ENCODE results near the gene DLL3.
A peak's percentile ranks its signal among the peaks of the same experiment; 100 is the strongest.

Gene DLL3

DNA sequence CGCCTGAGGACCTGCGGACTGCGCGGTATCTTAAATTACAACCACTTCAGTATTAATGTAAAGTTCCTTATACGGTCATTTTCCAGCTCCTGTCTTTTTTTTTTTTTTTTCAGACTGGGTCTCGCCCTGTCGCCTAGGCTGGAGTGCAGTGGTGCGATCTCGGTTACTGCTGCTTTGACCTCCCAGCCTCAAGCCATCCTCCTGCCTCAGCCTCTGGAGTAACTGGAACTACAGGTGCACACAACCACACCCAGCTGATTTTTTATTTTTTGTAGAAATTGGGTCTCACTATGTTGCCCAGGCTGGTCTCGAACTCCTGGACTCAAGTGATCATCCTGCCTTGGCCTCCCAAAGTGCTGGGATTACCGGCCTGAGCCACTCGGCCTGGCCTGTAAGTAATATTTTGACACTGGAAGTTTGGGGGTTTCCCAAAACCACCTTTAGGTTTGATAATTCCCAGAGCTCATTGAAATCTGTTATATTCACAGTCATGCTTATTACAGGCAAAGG, 34.3 kb downstream of the DLL3 start:
- Histone ChIP-seq H3K9ac (ENCODE audit: low read length) (peak overlapping the region; percentile 24), H3K36me3 (replicated peaks; ENCODE audit: low read depth, low read length) (peaks cover 6% of the 10 kb centered on the region), H4K20me1 (ENCODE audit: insufficient read depth, low read length) (peaks cover 1% of the 10 kb centered on the region; the same call in 1 of the 2 replicates), H3K4me3 (ENCODE audit: low read length) (peak overlapping the region; percentile 96), H3K4me1 (ENCODE audit: low read length) (peaks cover 11% of the 10 kb centered on the region), H3K27ac (ENCODE audit: low read length) (no peak overlapping the region), H2AFZ (ENCODE audit: low read depth, low read length) (peak overlapping the region; percentile 68; the same call in 1 of the 2 replicates), H3K9me3 (ENCODE audit: insufficient read depth, low read length) (no peaks in the 10 kb centered on the region), H3K79me2 (ENCODE audit: low read length) (peaks cover 34% of the 10 kb centered on the region), H3K27me3 (ENCODE audit: low read depth, low read length) (no peaks in the 10 kb centered on the region), H3K4me2 (ENCODE audit: low read length) (peak overlapping the region; percentile 68)
- TF ChIP-seq, protein P1, sequence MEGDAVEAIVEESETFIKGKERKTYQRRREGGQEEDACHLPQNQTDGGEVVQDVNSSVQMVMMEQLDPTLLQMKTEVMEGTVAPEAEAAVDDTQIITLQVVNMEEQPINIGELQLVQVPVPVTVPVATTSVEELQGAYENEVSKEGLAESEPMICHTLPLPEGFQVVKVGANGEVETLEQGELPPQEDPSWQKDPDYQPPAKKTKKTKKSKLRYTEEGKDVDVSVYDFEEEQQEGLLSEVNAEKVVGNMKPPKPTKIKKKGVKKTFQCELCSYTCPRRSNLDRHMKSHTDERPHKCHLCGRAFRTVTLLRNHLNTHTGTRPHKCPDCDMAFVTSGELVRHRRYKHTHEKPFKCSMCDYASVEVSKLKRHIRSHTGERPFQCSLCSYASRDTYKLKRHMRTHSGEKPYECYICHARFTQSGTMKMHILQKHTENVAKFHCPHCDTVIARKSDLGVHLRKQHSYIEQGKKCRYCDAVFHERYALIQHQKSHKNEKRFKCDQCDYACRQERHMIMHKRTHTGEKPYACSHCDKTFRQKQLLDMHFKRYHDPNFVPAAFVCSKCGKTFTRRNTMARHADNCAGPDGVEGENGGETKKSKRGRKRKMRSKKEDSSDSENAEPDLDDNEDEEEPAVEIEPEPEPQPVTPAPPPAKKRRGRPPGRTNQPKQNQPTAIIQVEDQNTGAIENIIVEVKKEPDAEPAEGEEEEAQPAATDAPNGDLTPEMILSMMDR (IDR thresholded peaks at IDR 0.05; ENCODE audit: low read depth, low read length), result no peak
- TF ChIP-seq EZH2phosphoT487 (IDR thresholded peaks at IDR 0.05; ENCODE audit: low read depth), result no peak

DNA sequence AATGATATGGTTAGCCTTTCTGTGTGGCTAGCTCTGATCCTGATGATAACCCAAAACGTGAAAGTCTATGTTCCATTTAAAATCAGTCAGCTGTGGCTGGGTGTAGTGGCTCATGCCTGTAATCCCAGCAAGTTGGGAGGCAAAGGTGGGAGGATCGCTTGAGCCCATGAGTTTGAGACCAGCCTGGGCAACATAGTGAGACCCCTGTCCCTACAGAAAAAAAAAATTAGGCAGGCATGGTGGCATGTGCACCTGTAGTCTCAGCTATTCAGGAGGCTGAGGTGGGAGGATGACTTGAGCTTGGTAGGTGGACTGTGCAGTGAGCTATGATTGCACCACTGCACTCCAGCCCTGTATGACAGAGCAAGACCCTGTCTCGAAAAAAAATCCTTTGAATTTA, 35.0 kb downstream of the DLL3 start:
- H4K20me1 ChIP-seq (ENCODE audit: insufficient read depth, low read length), result peaks cover 5% of the 10 kb centered on the region; the same call in 1 of the 2 replicates
- H3K79me2 ChIP-seq (ENCODE audit: low read length), result peaks cover 42% of the 10 kb centered on the region
- H3K27ac ChIP-seq (ENCODE audit: low read length), result no peak overlapping the region
- H3K9me3 ChIP-seq (ENCODE audit: insufficient read depth, low read length), result no peaks in the 10 kb centered on the region
- H3K4me3 ChIP-seq (ENCODE audit: low read length), result no peak overlapping the region
- no peaks in the 10 kb centered on the region for H3K27me3 ChIP-seq (ENCODE audit: low read depth, low read length)
- H3K4me1 ChIP-seq (ENCODE audit: low read length), result peaks cover 18% of the 10 kb centered on the region
- TF ChIP-seq, protein P1 (IDR thresholded peaks at IDR 0.05; ENCODE audit: low read depth, low read length), result no peak
- TF ChIP-seq EZH2phosphoT487 (IDR thresholded peaks at IDR 0.05; ENCODE audit: low read depth), result no peak
- H3K4me2 ChIP-seq (ENCODE audit: low read length), result no peak overlapping the region
- peaks cover 10% of the 10 kb centered on the region for H3K36me3 ChIP-seq (replicated peaks; ENCODE audit: low read depth, low read length)
- no peak overlapping the region for H3K9ac ChIP-seq (ENCODE audit: low read length)
- H2AFZ ChIP-seq (ENCODE audit: low read depth, low read length), result no peak overlapping the region

DNA sequence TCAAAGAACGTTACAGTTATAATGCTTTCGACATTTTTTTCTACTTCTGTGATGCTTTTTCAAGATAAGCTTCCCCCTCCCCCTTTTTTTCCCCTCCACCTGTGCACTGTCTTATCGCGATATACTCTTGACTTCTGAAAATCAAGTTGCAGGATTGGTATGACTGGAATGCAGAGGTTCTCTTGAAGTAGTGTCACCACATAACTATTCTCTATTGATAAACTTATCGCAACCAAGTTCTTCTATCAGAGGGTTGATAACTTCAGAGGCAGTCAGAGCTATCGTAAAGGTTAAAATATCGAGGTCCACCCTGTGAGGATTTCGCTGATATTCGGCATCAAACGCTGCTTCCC, 40.4 kb downstream of the DLL3 start:
- no peak overlapping the region for H3K27ac ChIP-seq (ENCODE audit: low read length)
- TF ChIP-seq, protein P1 (IDR thresholded peaks at IDR 0.05; ENCODE audit: low read depth, low read length), result no peak
- no peak for TF ChIP-seq EZH2phosphoT487 (IDR thresholded peaks at IDR 0.05; ENCODE audit: low read depth)
- 0 out of 2 replicates have a peak overlapping the region, but pooled peaks have one; percentile 30 for H2AFZ ChIP-seq (ENCODE audit: low read depth, low read length)

DNA sequence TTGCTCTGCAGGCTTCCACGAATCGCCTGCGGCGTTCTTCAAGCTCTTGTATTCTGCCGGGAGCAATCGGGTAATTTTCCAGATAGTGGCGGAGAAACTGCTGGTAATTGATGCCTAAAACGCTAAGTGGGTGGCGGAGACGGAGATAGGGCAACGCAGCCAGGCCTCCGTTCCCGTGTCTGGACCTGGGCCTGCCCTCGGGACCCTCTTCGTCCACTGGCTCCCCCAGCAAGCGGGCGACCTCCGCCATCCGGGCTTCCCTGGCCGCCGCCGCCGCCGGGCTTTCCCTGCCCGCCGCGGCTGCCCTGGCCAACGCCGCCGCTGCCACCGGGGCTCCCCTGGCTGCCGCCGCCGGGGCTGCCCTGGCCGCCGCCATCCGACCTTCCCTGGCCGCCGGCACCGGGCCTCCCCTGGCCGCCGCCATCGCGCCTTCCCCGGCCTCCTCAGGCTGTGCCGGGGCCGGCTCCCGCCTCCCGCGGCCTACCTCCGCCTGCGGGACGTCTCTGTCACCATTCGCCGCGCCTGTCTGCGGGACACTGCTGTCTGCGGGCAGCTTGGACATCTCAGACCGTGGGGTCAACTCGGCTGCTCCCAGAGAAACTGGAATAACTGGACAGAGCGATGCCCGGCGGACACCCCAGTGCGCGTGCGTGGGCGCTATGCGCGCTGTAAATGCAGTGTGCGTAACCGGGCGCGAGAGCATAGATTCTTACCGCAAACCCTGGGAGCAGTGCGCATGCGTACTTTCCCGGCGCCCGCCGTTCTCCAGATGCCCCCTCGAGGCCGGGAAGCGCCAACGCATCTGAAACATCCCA, 41.0 kb downstream of the DLL3 start, which contains the start of gene EID2:
TSS of gene EID2 (minus strand) at position 644 of the 815 bp plus-strand sequence. CDS start at position 562, 82 bp downstream.
- Histone ChIP-seq H3K9me3 (ENCODE audit: insufficient read depth, low read length) (no peaks in the 10 kb centered on the region), H4K20me1 (ENCODE audit: insufficient read depth, low read length) (peaks cover 5% of the 10 kb centered on the region; the same call in 1 of the 2 replicates), H3K79me2 (ENCODE audit: low read length) (peaks cover 25% of the 10 kb centered on the region), H3K27me3 (ENCODE audit: low read depth, low read length) (0 out of 2 replicates have a peak, but pooled peaks cover 4% of the 10 kb centered on the region), H3K4me2 (ENCODE audit: low read length) (peak within 1 kb of the TSS; percentile 97), H2AFZ (ENCODE audit: low read depth, low read length) (peak within 1 kb of the TSS; percentile 100), H3K27ac (ENCODE audit: low read length) (peak within 1 kb of the TSS; percentile 60), H3K4me3 (ENCODE audit: low read length) (peak within 1 kb of the TSS; percentile 94), H3K9ac (ENCODE audit: low read length) (peak within 1 kb of the TSS; percentile 88), H3K4me1 (ENCODE audit: low read length) (peaks cover 17% of the 10 kb centered on the region), H3K36me3 (replicated peaks; ENCODE audit: low read depth, low read length) (peaks cover 4% of the 10 kb centered on the region)
- TF ChIP-seq, protein P1 (IDR thresholded peaks at IDR 0.05; ENCODE audit: low read depth, low read length), result peak; percentile 73
- TF ChIP-seq EZH2phosphoT487 (IDR thresholded peaks at IDR 0.05; ENCODE audit: low read depth), result no peak

More for the DNA sequence above, 40.4 kb downstream of the DLL3 start:
- Histone ChIP-seq H3K4me3 (ENCODE audit: low read length) (peak overlapping the region; percentile 94), H4K20me1 (ENCODE audit: insufficient read depth, low read length) (peaks cover 5% of the 10 kb centered on the region; the same call in 1 of the 2 replicates), H3K9ac (ENCODE audit: low read length) (peak overlapping the region; percentile 88), H3K4me1 (ENCODE audit: low read length) (peaks cover 17% of the 10 kb centered on the region), H3K27me3 (ENCODE audit: low read depth, low read length) (0 out of 2 replicates have a peak, but pooled peaks cover 4% of the 10 kb centered on the region), H3K4me2 (ENCODE audit: low read length) (peak overlapping the region; percentile 96), H3K9me3 (ENCODE audit: insufficient read depth, low read length) (no peaks in the 10 kb centered on the region), H3K36me3 (replicated peaks; ENCODE audit: low read depth, low read length) (peaks cover 4% of the 10 kb centered on the region), H3K79me2 (ENCODE audit: low read length) (peaks cover 25% of the 10 kb centered on the region)

Data from OCI-LY3 (cell line).